HepG2 (cell line): ENCODE results near the gene OR5K3. TPM values are rescaled to one million over a fixed set of nuclear protein-coding genes. Genes with fewer than 3 reads are reported as not detected.

Experiments used
- ATAC-seq: fragments of 200-7000 bp; cut with Tn5 transposase; 3 replicates; pipeline ENCODE4 v1.9.1; 2020; ENCODE audit warnings: mild to moderate bottlenecking, moderate library complexity
- BruUV-seq: library from RNA; stranded (reverse); fragments of 400-500 nt; replicated peaks from 2 replicates; lab custom pipeline; 2021; lab: Mats Ljungman, UMichigan
- CTCF ChIA-PET: fragments of 300-600 bp; formaldehyde crosslinking; extraction: SDS; loops from one replicate; lab custom pipeline; 2021; ENCODE audit warnings: low total read pairs, inconsistent platforms, low intra/inter-chr PET ratio; lab: Yijun Ruan, JAX
- POLR2A ChIA-PET: fragments of 350-600 bp; sonication (Branson Sonifier 250); formaldehyde crosslinking; loops from one replicate; lab custom pipeline; 2020; ENCODE audit warnings: antibody characterized with exemption, inconsistent platforms; lab: Yijun Ruan, JAX
- DNase-seq: peaks from one replicate; pipeline ENCODE4 v3.0.0-alpha.2; 2015; ENCODE audit warnings: low spot score
- FAIRE-seq: peaks from 3 replicates; lab custom pipeline; 2011; peaks lifted over from hg19 to GRCh38; lab: Jason Lieb, UNC
- H2AFZ ChIP-seq: one replicate; pipeline ENCODE4 v1.6.1; 2011; ENCODE audit warnings: low read length, inconsistent platforms
- H3K27ac ChIP-seq: fragments of 300-600 bp; 3 replicates; pipeline ENCODE4 v1.8.0; 2011; ENCODE audit warnings: mixed run types, mild to moderate bottlenecking, mixed read lengths, low read length, inconsistent platforms; ENCODE audit not compliant: insufficient read depth; ENCODE audit errors: extremely low read length
- H3K27me3 ChIP-seq, 2 experiments: fragments of 200-600 bp in 1 of 2; 2 replicates in 1 of 2; 3 replicates in 1 of 2; pipeline versions ENCODE4 v1.6.0 to v1.8.0; 2011; ENCODE audit warnings: low read length in 2 of 2, mild to moderate bottlenecking in 2 of 2, moderate library complexity in 2 of 2, inconsistent platforms in 1 of 2; ENCODE audit not compliant: insufficient read depth in 2 of 2, control insufficient read depth in 1 of 2
- H3K36me3 ChIP-seq, 2 experiments: fragments of 200-600 bp in 1 of 2; replicated peaks in 1 of 2; 2 replicates in 1 of 2; 3 replicates in 1 of 2; pipeline versions ENCODE4 v1.5.1 to v1.8.0; 2011; ENCODE audit warnings: low read length in 2 of 2, inconsistent platforms in 1 of 2; ENCODE audit not compliant: insufficient read depth in 2 of 2, control insufficient read depth in 1 of 2
- H3K4me1 ChIP-seq: 2 replicates; pipeline ENCODE4 v1.5.1; 2012; ENCODE audit warnings: low read length, inconsistent platforms; ENCODE audit not compliant: insufficient read depth
- H3K4me2 ChIP-seq: 2 replicates; pipeline ENCODE4 v1.6.0; 2011; ENCODE audit warnings: low read depth, low read length, inconsistent platforms
- H3K4me3 ChIP-seq, 3 experiments: fragments of 200-600 bp in 1 of 3; sonication (generic), shearing (Covaris generic) in 1 of 3; replicated peaks in 1 of 3; 2 replicates each; pipeline ENCODE4 v1.5.1; 2011 to 2016; ENCODE audit warnings: low read length in 3 of 3, inconsistent platforms in 2 of 3, low read depth in 2 of 3, mild to moderate bottlenecking in 2 of 3, control low read depth in 1 of 3, mixed read lengths in 1 of 3; ENCODE audit not compliant: insufficient read depth in 1 of 3
- H3K79me2 ChIP-seq: one replicate; pipeline ENCODE4 v1.6.1; 2011; ENCODE audit warnings: low read length, inconsistent platforms; ENCODE audit not compliant: insufficient read depth
- H3K9ac ChIP-seq: 2 replicates; pipeline ENCODE4 v1.6.0; 2011; ENCODE audit warnings: mild to moderate bottlenecking, low read depth, low read length, inconsistent platforms; ENCODE audit not compliant: insufficient read depth
- H3K9me3 ChIP-seq: 2 replicates; pipeline ENCODE4 v1.5.1; 2012; ENCODE audit warnings: mild to moderate bottlenecking, low read length
- H4K20me1 ChIP-seq: 2 replicates; pipeline ENCODE4 v1.6.0; 2011; ENCODE audit warnings: inconsistent platforms, mild to moderate bottlenecking, low read length, moderate library complexity; ENCODE audit not compliant: insufficient read depth
- BATF2 ChIP-seq: sonication (generic); formaldehyde crosslinking; IDR thresholded peaks from 2 replicates; pipeline ENCODE4 v1.8.0; 2022; ENCODE audit warnings: mild to moderate bottlenecking, missing genetic modification reagents, moderate library complexity
- EP300 ChIP-seq, 3 experiments: sonication (generic) in 1 of 3; formaldehyde crosslinking in 1 of 3; IDR thresholded peaks; 2 replicates each; pipeline versions ENCODE4 v1.5.1 to v1.6.1; 2011 to 2020; ENCODE audit warnings: low read depth in 2 of 3, low read length in 2 of 3, borderline replicate concordance in 1 of 3, improper control_type of control experiment in 1 of 3, mild to moderate bottlenecking in 1 of 3, missing genetic modification reagents in 1 of 3, moderate library complexity in 1 of 3
- FOSL2 ChIP-seq: sonication (generic); formaldehyde crosslinking; IDR thresholded peaks from 2 replicates; pipeline ENCODE4 v1.4.0; 2020; ENCODE audit warnings: missing genetic modification reagents
- GLMP ChIP-seq: sonication (generic); formaldehyde crosslinking; IDR thresholded peaks from 2 replicates; pipeline ENCODE4 v1.9.0; 2021; ENCODE audit warnings: missing genetic modification reagents, mild to moderate bottlenecking, borderline replicate concordance
- GZF1 ChIP-seq: sonication (generic); formaldehyde crosslinking; IDR thresholded peaks from 2 replicates; pipeline ENCODE4 v1.5.1; 2020; ENCODE audit warnings: mild to moderate bottlenecking, missing genetic modification reagents
- NR2F1 ChIP-seq, 2 experiments: fragments of 450-650 bp in 1 of 2; formaldehyde crosslinking in 1 of 2; IDR thresholded peaks; 2 replicates each; pipeline versions ENCODE4 v1.5.0 to v1.6.1; 2016 to 2020; ENCODE audit warnings: mild to moderate bottlenecking in 1 of 2, missing compliant biosample characterization in 1 of 2, missing genetic modification reagents in 1 of 2, moderate library complexity in 1 of 2
- POLR2G ChIP-seq: fragments of 200-400 bp; formaldehyde crosslinking; IDR thresholded peaks from 2 replicates; pipeline ENCODE4 v1.6.1; 2018; ENCODE audit warnings: mild to moderate bottlenecking, low read depth, low read length, moderate library complexity
- STAG1 ChIP-seq: sonication (generic); formaldehyde crosslinking; IDR thresholded peaks from 2 replicates; pipeline ENCODE4 v1.4.0; 2020; ENCODE audit warnings: missing genetic modification reagents
- TIGD3 ChIP-seq: sonication (generic); formaldehyde crosslinking; IDR thresholded peaks from 2 replicates; pipeline ENCODE4 v1.5.1; 2020; ENCODE audit warnings: mild to moderate bottlenecking, missing genetic modification reagents, borderline replicate concordance
- ZFP82 ChIP-seq: sonication (generic); formaldehyde crosslinking; IDR thresholded peaks from 2 replicates; pipeline ENCODE4 v1.5.1; 2020; ENCODE audit warnings: mild to moderate bottlenecking, missing genetic modification reagents, borderline replicate concordance
- ZNF275 ChIP-seq: sonication (generic); formaldehyde crosslinking; IDR thresholded peaks from 2 replicates; pipeline ENCODE4 v1.8.0; 2022; ENCODE audit warnings: missing genetic modification reagents, mild to moderate bottlenecking, inconsistent platforms, borderline replicate concordance
- ZNF329 ChIP-seq: sonication (generic); formaldehyde crosslinking; IDR thresholded peaks from 2 replicates; pipeline ENCODE4 v1.9.0; 2021; ENCODE audit warnings: low read depth, mild to moderate bottlenecking, missing genetic modification reagents
- ZNF343 ChIP-seq: sonication (generic); formaldehyde crosslinking; IDR thresholded peaks from 2 replicates; pipeline ENCODE4 v1.4.0; 2020; ENCODE audit warnings: mild to moderate bottlenecking, missing genetic modification reagents
- ZNF367 ChIP-seq: sonication (generic); formaldehyde crosslinking; IDR thresholded peaks from 2 replicates; pipeline ENCODE4 v1.4.0; 2020; ENCODE audit warnings: missing genetic modification reagents, borderline replicate concordance
- ZNF589 ChIP-seq: sonication (generic); formaldehyde crosslinking; conservative IDR thresholded peaks from 2 replicates; pipeline ENCODE4 v1.8.0; 2022; ENCODE audit warnings: mild to moderate bottlenecking, moderate library complexity, missing genetic modification reagents
- ZSCAN22 ChIP-seq: sonication (generic); formaldehyde crosslinking; IDR thresholded peaks from 2 replicates; pipeline ENCODE4 v1.4.0; 2020; ENCODE audit warnings: mild to moderate bottlenecking, missing genetic modification reagents
- WGBS: methylation state at CpG from one replicate; pipeline ENCODE4 v1.1.6; 2017; ENCODE audit warnings: low lambda C conversion rate; 5-methylcytosine and 5-hydroxymethylcytosine counted together
- in situ Hi-C: cut with HindIII; loops from 2 replicates; pipeline ENCODE4 v1.10.0; 2017; ENCODE audit warnings: low pct_unique_long_range_greater_than_20kb; ENCODE audit not compliant: extremely low pct_ligation_motif_present
- intact Hi-C: fragments of 100-400 bp; cut with micrococcal nuclease; formaldehyde crosslinking; loops from one replicate; pipeline ENCODE4 v1.10.0; 2022; ENCODE audit not compliant: unreplicated experiment
- polyA plus RNA-seq, 8 experiments: library from polyadenylated mRNA; depleted of rRNA in 3 of 8; stranded (reverse) in 7 of 8; unstranded in 1 of 8; fragments of >200 nt; fragmentation: Illumina TruSeq in 4 of 8; extraction: Trizol in 4 of 8; gene quantifications; 2 replicates each; pipeline versions ENCODE4 v1.2.1 to v1.2.3, GENCODE V29; 2011 to 2016; ENCODE audit warnings: low read depth in 4 of 8, missing spikeins in 1 of 8, mixed read lengths in 1 of 8; ENCODE audit not compliant: insufficient read depth in 1 of 8
- total RNA-seq, 5 experiments: library from RNA; depleted of rRNA; stranded (reverse); fragments of >200 nt; fragmentation: Illumina TruSeq; extraction: Trizol; gene quantifications; 2 replicates each; pipeline ENCODE4 v1.2.3, GENCODE V29; 2016; ENCODE audit warnings: low read depth in 1 of 5

The OR5K3 gene
- total and polyA plus RNA-seq, 2 of the 13 experiments (the other 11 are each of a cell fraction or from before 2014, with no cell fraction given), result not detected

- TF ChIP-seq NR2F1 (CRISPR knock-in tag; IDR thresholded peaks at IDR 0.05), result no peak
- no peak for TF ChIP-seq EP300 (IDR thresholded peaks at IDR 0.05; ENCODE audit: low read depth in 2 of 2, low read length in 2 of 2)
- TF ChIP-seq EP300 (CRISPR knock-in tag; IDR thresholded peaks at IDR 0.05; ENCODE audit: borderline replicate concordance), result no peak
- TF ChIP-seq ZSCAN22, result no peak
- no peak for TF ChIP-seq TIGD3
- no peak for TF ChIP-seq ZNF589
- TF ChIP-seq BATF2 (CRISPR knock-in tag), result no peak
- no peak for TF ChIP-seq GZF1 (CRISPR knock-in tag)
- no peak for TF ChIP-seq ZFP82 (CRISPR knock-in tag)
- TF ChIP-seq STAG1 (CRISPR knock-in tag), result no peak
- no peak for TF ChIP-seq ZNF329 (CRISPR knock-in tag)
- no peak for TF ChIP-seq ZNF367 (CRISPR knock-in tag)
- TF ChIP-seq ZNF343, result no peak
- TF ChIP-seq FOSL2, result no peak
- TF ChIP-seq ZNF275, result no peak
- no peak for TF ChIP-seq POLR2G
- no peak for TF ChIP-seq GLMP (CRISPR knock-in tag)
- FAIRE-seq (no peak), ATAC-seq (no peak), DNase-seq (no peak)
- ChIA-PET POLR2A (no interaction called here), CTCF (no interaction called here)
- Histone ChIP-seq H2AFZ (no peak overlapping the region), H4K20me1 (no peaks in the 10 kb centered on the region), H3K4me3 (no peak overlapping the region), H3K9ac (no peak overlapping the region), H3K27ac (no peak overlapping the region), H3K4me2 (no peak overlapping the region), H3K79me2 (no peaks in the 10 kb centered on the region), H3K27me3 (no peaks in the 10 kb centered on the region; a peak in 1 of 5 replicates), H3K4me1 (no peaks in the 10 kb centered on the region), H3K36me3 (no peaks in the 10 kb centered on the region), H3K9me3 (peaks cover 6% of the 10 kb centered on the region; the same call in 1 of the 2 replicates)
- 73% methylated on average over 3 of the region's 3 CpGs for WGBS
- intact Hi-C loops, result loop anchor here (2.0 to 5.0 kb wide), 2 partner anchors 212 to 232 kb away; partner anchors contain the start of gene CPOX
- no TSS peak for BruUV-seq
- in situ Hi-C loops, result no loop called here
Measured at GRCh38 chr3:98360681-98361080, 29.8 kb upstream of the OR5K3 start.
